ENCODE results near the gene KCNIP1. TPM values are rescaled to one million over a fixed set of nuclear protein-coding genes. Genes with fewer than 3 reads are reported as not detected.

Gene KCNIP1
- polyA plus RNA-seq, 1 of the 3 experiments (the other 2 are of a cell fraction), result 1.3 TPM

DNA sequence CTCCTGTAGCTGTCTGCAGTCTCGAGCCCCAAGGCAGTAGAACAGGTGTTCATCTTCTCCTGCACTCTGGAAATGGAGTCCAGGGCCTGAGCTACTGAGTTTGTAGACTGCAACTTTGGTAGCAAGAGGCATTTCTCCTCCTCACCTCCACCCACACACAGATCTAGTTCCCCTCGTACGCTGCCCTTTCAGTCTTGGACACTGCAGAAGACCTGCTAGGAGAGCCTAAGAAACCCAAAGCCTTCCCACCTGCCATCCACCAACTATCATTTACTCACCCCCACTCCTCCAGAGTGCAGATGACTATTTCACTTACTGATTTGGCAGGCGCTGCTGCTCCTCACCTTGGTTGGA lies 59.0 kb downstream of the KCNIP1 start:
- ChIA-PET POLR2A (no interaction called here), CTCF (no interaction called here)
- WGBS (ENCODE audit: low lambda C conversion rate), result 48% methylated on average over 4 of the region's 4 CpGs
- Histone ChIP-seq H3K4me1 (ENCODE audit: control insufficient read depth in 1 of 2, insufficient read depth in 2 of 2, low read depth in 1 of 2, low read length in 1 of 2) (no peaks in the 10 kb centered on the region; a peak in 1 of 4 replicates), H3K9me2 (no peaks in the 10 kb centered on the region), H4K20me1 (ENCODE audit: insufficient read depth) (no peaks in the 10 kb centered on the region), H2AFZ (ENCODE audit: low read depth) (no peak overlapping the region), H3K27me3 (ENCODE audit: insufficient read depth) (peaks cover 6% of the 10 kb centered on the region; the same call in 1 of the 2 replicates), H3K27ac (ENCODE audit: low read depth in 2 of 2, low read length in 1 of 2) (no peak overlapping the region), H3K9ac (no peak overlapping the region), H3K4me2 (no peak overlapping the region), H3K79me2 (ENCODE audit: insufficient read depth) (no peaks in the 10 kb centered on the region), H3K36me3 (replicated peaks in 1 of 2; ENCODE audit: control insufficient read depth in 1 of 2, insufficient read depth in 2 of 2, low read length in 1 of 2) (no peaks in the 10 kb centered on the region), H3F3A (replicated peaks; ENCODE audit: insufficient read depth) (no peaks in the 10 kb centered on the region), H3K4me3 (ENCODE audit: low read depth in 2 of 2, low read length in 1 of 2) (no peak overlapping the region), H3K9me3 (no peaks in the 10 kb centered on the region)
- TF ChIP-seq IRF3 (IDR thresholded peaks at IDR 0.05; ENCODE audit: low read depth, low read length) (no peak), RXRA (IDR thresholded peaks at IDR 0.05; ENCODE audit: borderline replicate concordance, low read depth) (no peak), SIN3A (IDR thresholded peaks at IDR 0.05; ENCODE audit: borderline replicate concordance, low read depth, low read length) (no peak), RCOR1 (IDR thresholded peaks at IDR 0.05; ENCODE audit: low read length) (no peak), TEAD4 (IDR thresholded peaks at IDR 0.05; ENCODE audit: borderline replicate concordance, insufficient read depth) (no peak), POLR2AphosphoS5 (IDR thresholded peaks at IDR 0.05; ENCODE audit: low read depth, low read length) (no peak), FOSL2 (IDR thresholded peaks at IDR 0.05; ENCODE audit: borderline replicate concordance, low read depth) (no peak), GATA2 (CRISPR knock-in tag; IDR thresholded peaks at IDR 0.05) (no peak), CHD2 (IDR thresholded peaks at IDR 0.05; ENCODE audit: low read length, partially characterized antibody) (no peak), EZH2phosphoT487 (IDR thresholded peaks at IDR 0.05; ENCODE audit: borderline replicate concordance, low read depth) (no peak), ELF1 (IDR thresholded peaks at IDR 0.05) (no peak), SMC3 (IDR thresholded peaks at IDR 0.05; ENCODE audit: low read depth, low read length) (no peak), RFX5 (IDR thresholded peaks at IDR 0.05; ENCODE audit: low read length) (no peak), MAX (IDR thresholded peaks at IDR 0.05; ENCODE audit: low read depth) (no peak), ZBTB33 (IDR thresholded peaks at IDR 0.05; ENCODE audit: borderline replicate concordance, low read depth) (no peak), RAD21 (IDR thresholded peaks at IDR 0.05; ENCODE audit: low read length) (no peak), EP300 (IDR thresholded peaks at IDR 0.05; ENCODE audit: borderline replicate concordance in 1 of 2, low read depth in 1 of 2, low read length in 1 of 2) (no peak), YY1 (IDR thresholded peaks at IDR 0.05; ENCODE audit: low read depth) (no peak), USF2 (IDR thresholded peaks at IDR 0.05; ENCODE audit: borderline replicate concordance, low read depth, low read length) (no peak)
- TF ChIP-seq, protein P1, sequence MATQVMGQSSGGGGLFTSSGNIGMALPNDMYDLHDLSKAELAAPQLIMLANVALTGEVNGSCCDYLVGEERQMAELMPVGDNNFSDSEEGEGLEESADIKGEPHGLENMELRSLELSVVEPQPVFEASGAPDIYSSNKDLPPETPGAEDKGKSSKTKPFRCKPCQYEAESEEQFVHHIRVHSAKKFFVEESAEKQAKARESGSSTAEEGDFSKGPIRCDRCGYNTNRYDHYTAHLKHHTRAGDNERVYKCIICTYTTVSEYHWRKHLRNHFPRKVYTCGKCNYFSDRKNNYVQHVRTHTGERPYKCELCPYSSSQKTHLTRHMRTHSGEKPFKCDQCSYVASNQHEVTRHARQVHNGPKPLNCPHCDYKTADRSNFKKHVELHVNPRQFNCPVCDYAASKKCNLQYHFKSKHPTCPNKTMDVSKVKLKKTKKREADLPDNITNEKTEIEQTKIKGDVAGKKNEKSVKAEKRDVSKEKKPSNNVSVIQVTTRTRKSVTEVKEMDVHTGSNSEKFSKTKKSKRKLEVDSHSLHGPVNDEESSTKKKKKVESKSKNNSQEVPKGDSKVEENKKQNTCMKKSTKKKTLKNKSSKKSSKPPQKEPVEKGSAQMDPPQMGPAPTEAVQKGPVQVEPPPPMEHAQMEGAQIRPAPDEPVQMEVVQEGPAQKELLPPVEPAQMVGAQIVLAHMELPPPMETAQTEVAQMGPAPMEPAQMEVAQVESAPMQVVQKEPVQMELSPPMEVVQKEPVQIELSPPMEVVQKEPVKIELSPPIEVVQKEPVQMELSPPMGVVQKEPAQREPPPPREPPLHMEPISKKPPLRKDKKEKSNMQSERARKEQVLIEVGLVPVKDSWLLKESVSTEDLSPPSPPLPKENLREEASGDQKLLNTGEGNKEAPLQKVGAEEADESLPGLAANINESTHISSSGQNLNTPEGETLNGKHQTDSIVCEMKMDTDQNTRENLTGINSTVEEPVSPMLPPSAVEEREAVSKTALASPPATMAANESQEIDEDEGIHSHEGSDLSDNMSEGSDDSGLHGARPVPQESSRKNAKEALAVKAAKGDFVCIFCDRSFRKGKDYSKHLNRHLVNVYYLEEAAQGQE (IDR thresholded peaks at IDR 0.05; ENCODE audit: low read depth, low read length), result no peak
- no peak for DNase-seq

Measured in SK-N-SH (cell line).